Mesothelial cell of epicardium (in vitro differentiated cells): ENCODE results near the gene OPN5. TPM values are rescaled to one million over a fixed set of nuclear protein-coding genes. Genes with fewer than 3 reads are reported as not detected.

ENCODE experiments used
- DNase-seq, 2 experiments: peaks; one replicate each; pipeline ENCODE4 v3.0.0; 2021; ENCODE audit warnings: low spot score in 2 of 2; ENCODE audit not compliant: unreplicated experiment in 2 of 2
- H3K27ac Mint-ChIP-seq: 2 replicates; pipeline ENCODE4 v1.8.0; 2021; ENCODE audit warnings: mixed read lengths
- H3K27me3 Mint-ChIP-seq: 2 replicates; pipeline ENCODE4 v1.8.0; 2021; ENCODE audit warnings: low read depth, mixed read lengths
- H3K36me3 Mint-ChIP-seq: 2 replicates; pipeline ENCODE4 v1.8.0; 2021; ENCODE audit warnings: mixed read lengths
- H3K4me1 Mint-ChIP-seq: 2 replicates; pipeline ENCODE4 v1.8.0; 2021; ENCODE audit warnings: mixed read lengths
- H3K4me3 Mint-ChIP-seq: 2 replicates; pipeline ENCODE4 v1.8.0; 2021; ENCODE audit warnings: mild to moderate bottlenecking, moderate library complexity, mixed read lengths
- H3K9me3 Mint-ChIP-seq: 2 replicates; pipeline ENCODE4 v1.8.0; 2021; ENCODE audit warnings: mixed read lengths
- total RNA-seq: library from RNA; stranded (reverse); gene quantifications from 3 replicates; pipeline ENCODE4 v1.2.1, GENCODE V29; 2021
- TF ChIP-seq, protein P1 (sequence below): fragments of 200-600 bp; sonication (generic); IDR thresholded peaks from one replicate; pipeline ENCODE4 v1.5.0; 2021; ENCODE audit warnings: antibody characterized with exemption; ENCODE audit not compliant: unreplicated experiment

OPN5 gene
- total RNA-seq, 1 donor from 2014 or later: not detected

DNA sequence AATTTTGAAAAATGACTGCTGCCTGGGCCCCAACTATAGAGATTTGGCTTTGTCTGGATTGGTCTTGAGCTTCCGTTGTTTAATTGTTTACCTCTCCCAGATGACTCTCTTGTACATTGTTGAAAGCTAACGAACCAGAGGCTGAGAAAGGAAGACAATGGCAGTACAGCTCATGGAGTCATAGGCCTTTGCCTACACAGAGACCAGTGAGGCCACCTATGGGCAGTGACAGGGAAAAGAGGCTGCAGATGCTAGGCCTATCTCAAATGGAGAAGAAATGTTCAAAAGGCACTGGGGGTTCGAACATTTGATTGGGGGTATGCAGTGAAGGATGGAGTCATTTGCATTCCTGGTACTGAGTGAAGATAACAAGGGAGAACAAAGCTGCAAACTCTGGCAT lies 29.1 kb downstream of the OPN5 start:
- no peak for DNase-seq
- Mint-ChIP-seq H3K9me3 (no peaks in the 10 kb centered on the region), H3K4me1 (no peaks in the 10 kb centered on the region), H3K4me3 (no peak overlapping the region), H3K27me3 (peaks cover 11% of the 10 kb centered on the region), H3K36me3 (no peaks in the 10 kb centered on the region), H3K27ac (no peak overlapping the region)
- TF ChIP-seq, protein P1, sequence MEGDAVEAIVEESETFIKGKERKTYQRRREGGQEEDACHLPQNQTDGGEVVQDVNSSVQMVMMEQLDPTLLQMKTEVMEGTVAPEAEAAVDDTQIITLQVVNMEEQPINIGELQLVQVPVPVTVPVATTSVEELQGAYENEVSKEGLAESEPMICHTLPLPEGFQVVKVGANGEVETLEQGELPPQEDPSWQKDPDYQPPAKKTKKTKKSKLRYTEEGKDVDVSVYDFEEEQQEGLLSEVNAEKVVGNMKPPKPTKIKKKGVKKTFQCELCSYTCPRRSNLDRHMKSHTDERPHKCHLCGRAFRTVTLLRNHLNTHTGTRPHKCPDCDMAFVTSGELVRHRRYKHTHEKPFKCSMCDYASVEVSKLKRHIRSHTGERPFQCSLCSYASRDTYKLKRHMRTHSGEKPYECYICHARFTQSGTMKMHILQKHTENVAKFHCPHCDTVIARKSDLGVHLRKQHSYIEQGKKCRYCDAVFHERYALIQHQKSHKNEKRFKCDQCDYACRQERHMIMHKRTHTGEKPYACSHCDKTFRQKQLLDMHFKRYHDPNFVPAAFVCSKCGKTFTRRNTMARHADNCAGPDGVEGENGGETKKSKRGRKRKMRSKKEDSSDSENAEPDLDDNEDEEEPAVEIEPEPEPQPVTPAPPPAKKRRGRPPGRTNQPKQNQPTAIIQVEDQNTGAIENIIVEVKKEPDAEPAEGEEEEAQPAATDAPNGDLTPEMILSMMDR: no peak

GRCh38 chr6:47811443-47811842 lies 29.6 kb downstream of the OPN5 start:
- Mint-ChIP-seq H3K27me3 (peaks cover 11% of the 10 kb centered on the region), H3K9me3 (no peaks in the 10 kb centered on the region)

GRCh38 chr6:47817749-47818148 lies 35.9 kb downstream of the OPN5 start:
- no peaks in the 10 kb centered on the region for H3K4me1 Mint-ChIP-seq
- H3K9me3 Mint-ChIP-seq: no peaks in the 10 kb centered on the region
- TF ChIP-seq, protein P1: no peak
- peaks cover 5% of the 10 kb centered on the region for H3K27me3 Mint-ChIP-seq
- no peaks in the 10 kb centered on the region for H3K36me3 Mint-ChIP-seq
- H3K27ac Mint-ChIP-seq: no peak overlapping the region
- H3K4me3 Mint-ChIP-seq: no peak overlapping the region
- DNase-seq: no peak

More at GRCh38 chr6:47811443-47811842, 29.6 kb downstream of the OPN5 start:
- DNase-seq: no peak
- TF ChIP-seq, protein P1: no peak
- H3K27ac Mint-ChIP-seq: no peak overlapping the region
- H3K4me3 Mint-ChIP-seq: no peak overlapping the region
- no peaks in the 10 kb centered on the region for H3K36me3 Mint-ChIP-seq
- H3K4me1 Mint-ChIP-seq: no peaks in the 10 kb centered on the region

GRCh38 chr6:47819461-47819860 lies 37.6 kb downstream of the OPN5 start:
- Mint-ChIP-seq H3K27ac (no peak overlapping the region), H3K27me3 (peaks cover 16% of the 10 kb centered on the region), H3K4me1 (no peaks in the 10 kb centered on the region), H3K4me3 (no peak overlapping the region), H3K36me3 (no peaks in the 10 kb centered on the region), H3K9me3 (no peaks in the 10 kb centered on the region)
- DNase-seq: no peak
- TF ChIP-seq, protein P1: no peak

- Mint-ChIP-seq H3K9me3 (no peaks in the 10 kb centered on the region), H3K4me1 (no peaks in the 10 kb centered on the region), H3K27me3 (peaks cover 28% of the 10 kb centered on the region), H3K36me3 (no peaks in the 10 kb centered on the region), H3K4me3 (no peak overlapping the region), H3K27ac (no peak overlapping the region)
- DNase-seq: no peak
- TF ChIP-seq, protein P1: no peak
These were observed 41.2 kb downstream of the OPN5 start for GRCh38 chr6:47822856-47823554.
